Keratinocyte (primary cell): Measurements from ENCODE around the gene TCEAL8.

Source experiments
- EZH2 ChIP-seq: IDR thresholded peaks from one replicate; pipeline ENCODE4 v1.6.1; 2012; ENCODE audit warnings: inconsistent platforms, mild to moderate bottlenecking, low read length, moderate library complexity
- TF ChIP-seq, protein P1 (sequence below), 3 experiments: IDR thresholded peaks in 1 of 3; conservative IDR thresholded peaks in 1 of 3; optimal IDR thresholded peaks in 1 of 3; 2 replicates in 2 of 3; 3 replicates in 1 of 3; pipeline versions ENCODE3 to v1.5.1; 2011; ENCODE audit warnings: low read length in 3 of 3, mild to moderate bottlenecking in 3 of 3, moderate library complexity in 2 of 3, control low read depth in 1 of 3, inconsistent platforms in 1 of 3; ENCODE audit not compliant: insufficient read depth in 2 of 3; ENCODE audit errors: extremely low read depth in 1 of 3

GRCh38 chrX:103304705-103305104 lies 49.8 kb upstream of the TCEAL8 start:
- TF ChIP-seq, protein P1, sequence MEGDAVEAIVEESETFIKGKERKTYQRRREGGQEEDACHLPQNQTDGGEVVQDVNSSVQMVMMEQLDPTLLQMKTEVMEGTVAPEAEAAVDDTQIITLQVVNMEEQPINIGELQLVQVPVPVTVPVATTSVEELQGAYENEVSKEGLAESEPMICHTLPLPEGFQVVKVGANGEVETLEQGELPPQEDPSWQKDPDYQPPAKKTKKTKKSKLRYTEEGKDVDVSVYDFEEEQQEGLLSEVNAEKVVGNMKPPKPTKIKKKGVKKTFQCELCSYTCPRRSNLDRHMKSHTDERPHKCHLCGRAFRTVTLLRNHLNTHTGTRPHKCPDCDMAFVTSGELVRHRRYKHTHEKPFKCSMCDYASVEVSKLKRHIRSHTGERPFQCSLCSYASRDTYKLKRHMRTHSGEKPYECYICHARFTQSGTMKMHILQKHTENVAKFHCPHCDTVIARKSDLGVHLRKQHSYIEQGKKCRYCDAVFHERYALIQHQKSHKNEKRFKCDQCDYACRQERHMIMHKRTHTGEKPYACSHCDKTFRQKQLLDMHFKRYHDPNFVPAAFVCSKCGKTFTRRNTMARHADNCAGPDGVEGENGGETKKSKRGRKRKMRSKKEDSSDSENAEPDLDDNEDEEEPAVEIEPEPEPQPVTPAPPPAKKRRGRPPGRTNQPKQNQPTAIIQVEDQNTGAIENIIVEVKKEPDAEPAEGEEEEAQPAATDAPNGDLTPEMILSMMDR (optimal IDR thresholded peaks at IDR 0.05 in 1 of 3, IDR thresholded peaks at IDR 0.05 in 1 of 3, conservative IDR thresholded peaks at IDR 0.05 in 1 of 3; ENCODE audit: extremely low read depth in 1 of 3, insufficient read depth in 2 of 3, low read length in 3 of 3), result no peak
- no peak for TF ChIP-seq EZH2
